Natural killer cell (primary cell): ENCODE results near the gene MGLL. TPM values are rescaled to one million over a fixed set of nuclear protein-coding genes. Genes with fewer than 3 reads are reported as not detected.

Experiments
- ATAC-seq, 3 donors: fragments of 150-1000 bp in 2 of 3; fragments of 200-7000 bp in 1 of 3; cut with Tn5 transposase; 1 replicate in 1 of 3; 2 replicates in 2 of 3; pipeline ENCODE4 v1.10.0; 2021; ENCODE audit warnings: mild to moderate bottlenecking in 2 of 3, moderate library complexity in 2 of 3
- DNase-seq, 2 donors: peaks; one replicate each; pipeline versions ENCODE4 v3.0.0 to v3.0.0-alpha.2; 2013 to 2021; ENCODE audit warnings: mixed read lengths in 1 of 2
- H3K27ac ChIP-seq: one replicate; pipeline ENCODE4 v1.5.1; 2013; ENCODE audit warnings: mild to moderate bottlenecking, low read length
- H3K27me3 ChIP-seq: one replicate; pipeline ENCODE4 v1.6.1; 2013; ENCODE audit warnings: low read length; ENCODE audit not compliant: control insufficient read depth, insufficient read depth
- H3K36me3 ChIP-seq: one replicate; pipeline ENCODE4 v1.6.1; 2013; ENCODE audit warnings: low read length; ENCODE audit not compliant: control insufficient read depth, insufficient read depth
- H3K4me1 ChIP-seq: one replicate; pipeline ENCODE4 v1.6.1; 2013; ENCODE audit warnings: low read length; ENCODE audit not compliant: control insufficient read depth, insufficient read depth
- H3K4me3 ChIP-seq: one replicate; pipeline ENCODE4 v1.5.1; 2013; ENCODE audit warnings: low read length
- H3K9me3 ChIP-seq: one replicate; pipeline ENCODE4 v1.6.1; 2013; ENCODE audit warnings: low read length; ENCODE audit not compliant: control insufficient read depth, insufficient read depth
- H3K27ac Mint-ChIP-seq, 2 donors: one replicate each; pipeline ENCODE4 v1.8.0; 2022; ENCODE audit warnings: mild to moderate bottlenecking in 2 of 2, mixed read lengths in 2 of 2, moderate library complexity in 1 of 2
- H3K27me3 Mint-ChIP-seq, 2 donors: one replicate each; pipeline ENCODE4 v1.8.0; 2022; ENCODE audit warnings: low read depth in 2 of 2, mixed read lengths in 2 of 2
- H3K36me3 Mint-ChIP-seq: one replicate; pipeline ENCODE4 v1.8.0; 2022; ENCODE audit warnings: mixed read lengths
- H3K4me1 Mint-ChIP-seq, 2 donors: one replicate each; pipeline ENCODE4 v1.8.0; 2022; ENCODE audit warnings: mixed read lengths in 2 of 2
- H3K4me3 Mint-ChIP-seq: one replicate; pipeline ENCODE4 v1.8.0; 2022; ENCODE audit warnings: mild to moderate bottlenecking, moderate library complexity, mixed read lengths
- H3K9me3 Mint-ChIP-seq, 2 donors: one replicate each; pipeline ENCODE4 v1.8.0; 2022; ENCODE audit warnings: mixed read lengths in 2 of 2
- CTCF ChIP-seq: fragments of 200-600 bp; IDR thresholded peaks from one replicate; pipeline ENCODE4 v1.8.0; 2022; ENCODE audit warnings: antibody characterized with exemption
- WGBS: methylation state at CpG from one replicate; pipeline ENCODE4 v1.1.7; 2013; ENCODE audit warnings: missing lambda C conversion rate; ENCODE audit not compliant: insufficient coverage; 5-methylcytosine and 5-hydroxymethylcytosine counted together
- intact Hi-C: fragments of 100-400 bp; cut with micrococcal nuclease; formaldehyde crosslinking; loops from one replicate; pipeline ENCODE4 v1.14.2; 2022
- total RNA-seq, 4 donors: library from RNA; stranded (reverse); fragments of 120-200 nt in 1 of 4; gene quantifications; one replicate each; pipeline versions ENCODE4 v1.2.3 to v1.2.4, GENCODE V29; 2013 to 2022

MGLL gene
- total RNA-seq, 3 donors from 2014 or later (not counting 1 experiment from before 2014, with no cell fraction given): 2.7 to 4.6 (median 3.0) TPM

- Histone ChIP-seq H3K4me1 (no peaks in the 10 kb centered on the region), H3K27me3 (no peaks in the 10 kb centered on the region), H3K4me3 (no peak overlapping the region), H3K9me3 (no peaks in the 10 kb centered on the region), H3K27ac (no peak overlapping the region), H3K36me3 (no peaks in the 10 kb centered on the region)
- peaks cover 0 to 2% of the 10 kb centered on the region in 2 donors for H3K27me3 Mint-ChIP-seq
- no peak for TF ChIP-seq CTCF
- no peak for DNase-seq
- H3K4me1 Mint-ChIP-seq: no peaks in the 10 kb centered on the region
- WGBS: 90% methylated on average over 15 of the region's 16 CpGs
- H3K36me3 Mint-ChIP-seq: no peaks in the 10 kb centered on the region
- ATAC-seq: no peak
- H3K27ac Mint-ChIP-seq: no peak overlapping the region
- no peaks in the 10 kb centered on the region for H3K9me3 Mint-ChIP-seq
- no peak overlapping the region for H3K4me3 Mint-ChIP-seq
- intact Hi-C loops: no loop called here
Observed at GRCh38 chr3:127787571-127788365, 34.5 kb downstream of the MGLL start.

- Histone ChIP-seq H3K27me3 (no peaks in the 10 kb centered on the region), H3K4me1 (no peaks in the 10 kb centered on the region), H3K4me3 (no peak overlapping the region), H3K36me3 (no peaks in the 10 kb centered on the region), H3K9me3 (no peaks in the 10 kb centered on the region), H3K27ac (no peak overlapping the region)
- no peaks in the 10 kb centered on the region for H3K36me3 Mint-ChIP-seq
- no peak for TF ChIP-seq CTCF
- ATAC-seq (no peak), DNase-seq (no peak)
- WGBS: 87% methylated on average over 9 of the region's 9 CpGs
- H3K27ac Mint-ChIP-seq: no peak overlapping the region
- peaks cover 0 to 2% of the 10 kb centered on the region in 2 donors for H3K27me3 Mint-ChIP-seq
- H3K4me1 Mint-ChIP-seq: no peaks in the 10 kb centered on the region
- H3K9me3 Mint-ChIP-seq: no peaks in the 10 kb centered on the region
- intact Hi-C loops: no loop called here
- H3K4me3 Mint-ChIP-seq: no peak overlapping the region
Observed at GRCh38 chr3:127787071-127787490, 35.2 kb downstream of the MGLL start.

GRCh38 chr3:127786353-127787070 lies 35.8 kb downstream of the MGLL start:
- no peak overlapping the region for H3K27ac Mint-ChIP-seq
- H3K4me1 Mint-ChIP-seq: no peaks in the 10 kb centered on the region
- intact Hi-C loops: no loop called here
- Histone ChIP-seq H3K27ac (no peak overlapping the region), H3K9me3 (no peaks in the 10 kb centered on the region), H3K4me3 (no peak overlapping the region), H3K36me3 (no peaks in the 10 kb centered on the region), H3K4me1 (no peaks in the 10 kb centered on the region), H3K27me3 (no peaks in the 10 kb centered on the region)
- DNase-seq: no peak
- H3K36me3 Mint-ChIP-seq: no peaks in the 10 kb centered on the region
- no peak overlapping the region for H3K4me3 Mint-ChIP-seq
- no peaks in the 10 kb centered on the region for H3K9me3 Mint-ChIP-seq
- 77% methylated on average over 18 of the region's 19 CpGs for WGBS
- ATAC-seq: no peak
- H3K27me3 Mint-ChIP-seq: peaks cover 0 to 2% of the 10 kb centered on the region in 2 donors
- TF ChIP-seq CTCF: no peak
